ENCODE results near the gene TBP.

Gene TBP

GRCh38 chr6:170536671-170537070 lies 17.5 kb upstream of the TBP start:
- no peak overlapping the region for H3K4me3 ChIP-seq (ENCODE audit: low read depth, low read length)
- in situ Hi-C loops (cut with HindIII; ENCODE audit: low sequenced_read_pairs) = no loop called here
- TF ChIP-seq CTCF (IDR thresholded peaks at IDR 0.05; ENCODE audit: low read depth, low read length, missing control alignments) = no peak
- DNase-seq (ENCODE audit: low read depth) = no peak

- no peak overlapping the region for H3K4me3 ChIP-seq (ENCODE audit: low read depth, low read length)
- no peak for TF ChIP-seq CTCF (IDR thresholded peaks at IDR 0.05; ENCODE audit: low read depth, low read length, missing control alignments)
- in situ Hi-C loops (cut with HindIII; ENCODE audit: low sequenced_read_pairs) = no loop called here
- DNase-seq (ENCODE audit: low read depth) = no peak
Measured at GRCh38 chr6:170537329-170537728, 16.8 kb upstream of the TBP start.

GRCh38 chr6:170542031-170542719 lies 12.0 kb upstream of the TBP start:
- in situ Hi-C loops (cut with HindIII; ENCODE audit: low sequenced_read_pairs) = no loop called here
- DNase-seq (ENCODE audit: low read depth) = no peak
- TF ChIP-seq CTCF (IDR thresholded peaks at IDR 0.05; ENCODE audit: low read depth, low read length, missing control alignments) = no peak
- no peak overlapping the region for H3K4me3 ChIP-seq (ENCODE audit: low read depth, low read length)

- DNase-seq (ENCODE audit: low read depth) = no peak
- in situ Hi-C loops (cut with HindIII; ENCODE audit: low sequenced_read_pairs) = no loop called here
- H3K4me3 ChIP-seq (ENCODE audit: low read depth, low read length) = no peak overlapping the region
- no peak for TF ChIP-seq CTCF (IDR thresholded peaks at IDR 0.05; ENCODE audit: low read depth, low read length, missing control alignments)
Measured at GRCh38 chr6:170545405-170545804, 8.8 kb upstream of the TBP start.

- peak within 1 kb of the TSS; percentile 86 for H3K4me3 ChIP-seq (ENCODE audit: low read depth, low read length)
- TF ChIP-seq CTCF (IDR thresholded peaks at IDR 0.05; ENCODE audit: low read depth, low read length, missing control alignments) = no peak
- in situ Hi-C loops (cut with HindIII; ENCODE audit: low sequenced_read_pairs) = no loop called here
- peak; percentile 92 for DNase-seq (ENCODE audit: low read depth)
Measured at GRCh38 chr6:170552765-170553533, 1.2 kb upstream of the TBP start, which contains the start of gene PSMB1. Gene PSMB1 (minus strand): TSS chr6:170553307. CDS start chr6:170553242, 65 bp downstream.

- in situ Hi-C loops (cut with HindIII; ENCODE audit: low sequenced_read_pairs) = no loop called here
- no peak for TF ChIP-seq CTCF (IDR thresholded peaks at IDR 0.05; ENCODE audit: low read depth, low read length, missing control alignments)
- DNase-seq (ENCODE audit: low read depth) = peak; percentile 5
Measured at GRCh38 chr6:170553534-170554012, 596 bp upstream of the TBP start.

More at GRCh38 chr6:170553534-170554012, 596 bp upstream of the TBP start:
- H3K4me3 ChIP-seq (ENCODE audit: low read depth, low read length) = peak overlapping the region; percentile 86

All from astrocyte of the cerebellum (primary cell).